GM18951 (cell line): ENCODE results near the gene KCNRG.

Experiments used
- POLR2A ChIP-seq: IDR thresholded peaks from 4 replicates; pipeline ENCODE4 v1.6.1; 2011; ENCODE audit warnings: mild to moderate bottlenecking; ENCODE audit not compliant: insufficient read length, insufficient read depth; ENCODE audit errors: extremely low read depth
- in situ Hi-C: fragments of 300-500 bp; cut with MboI; formaldehyde crosslinking; loops from one replicate; pipeline ENCODE4 v1.12.0; 2022; ENCODE audit warnings: low sequenced_read_pairs, mixed read lengths, inconsistent platforms; ENCODE audit not compliant: unreplicated experiment

The KCNRG gene

GRCh38 chr13:49996161-49996915 lies 18.9 kb upstream of the KCNRG start:
- TF ChIP-seq POLR2A = peak; percentile 80
- in situ Hi-C loops = loop anchor here (25.0 kb wide), 3 partner anchors 816 to 1066 kb away; partner anchors contain the start of gene RNASEH2B

- TF ChIP-seq POLR2A = peak; percentile 79
- in situ Hi-C loops = loop anchor here (25.0 kb wide), 3 partner anchors 815 to 1065 kb away; partner anchors contain the start of gene RNASEH2B
Observed at GRCh38 chr13:49996951-49997895, 18.0 kb upstream of the KCNRG start, which contains the start of gene TRIM13. Gene TRIM13, plus strand, starts transcription at chr13:49997042. Its CDS starts 14,899 bp downstream, at chr13:50011941.

- TF ChIP-seq POLR2A = no peak
- in situ Hi-C loops = loop anchor here (25.0 kb wide), 3 partner anchors 814 to 1064 kb away; partner anchors contain the start of gene RNASEH2B
Observed at GRCh38 chr13:49997955-49998354, 17.3 kb upstream of the KCNRG start.

- TF ChIP-seq POLR2A = no peak
- in situ Hi-C loops = loop anchor here (25.0 kb wide), 3 partner anchors 813 to 1063 kb away; partner anchors contain the start of gene RNASEH2B
Observed at GRCh38 chr13:49998714-49999624, 16.3 kb upstream of the KCNRG start.

GRCh38 chr13:50001287-50001686 lies 14.0 kb upstream of the KCNRG start:
- no peak for TF ChIP-seq POLR2A

GRCh38 chr13:50006426-50007135 lies 8.7 kb upstream of the KCNRG start:
- no peak for TF ChIP-seq POLR2A
- in situ Hi-C loops = no loop called here

More at GRCh38 chr13:50001287-50001686, 14.0 kb upstream of the KCNRG start:
- in situ Hi-C loops = no loop called here

GRCh38 chr13:50011461-50011860 lies 3.8 kb upstream of the KCNRG start:
- in situ Hi-C loops = no loop called here
- no peak for TF ChIP-seq POLR2A

GRCh38 chr13:50012396-50013169 lies 2.7 kb upstream of the KCNRG start:
- TF ChIP-seq POLR2A = no peak
- in situ Hi-C loops = no loop called here

- TF ChIP-seq POLR2A = no peak
- in situ Hi-C loops = no loop called here
Observed at GRCh38 chr13:50014386-50014785, 858 bp upstream of the KCNRG start.

- in situ Hi-C loops = no loop called here
- no peak for TF ChIP-seq POLR2A
Observed at GRCh38 chr13:50015750-50016149, 506 bp downstream of the KCNRG start.

GRCh38 chr13:50016444-50016843 lies 1.2 kb downstream of the KCNRG start:
- in situ Hi-C loops = no loop called here
- no peak for TF ChIP-seq POLR2A
